HG02943 (cell line): ENCODE measurements around the gene DYNC1I1.

Experiments used
- ATAC-seq: cut with Tn5 transposase; IDR thresholded peaks from one replicate; pipeline ENCODE4 v1.9.1; 2021; ENCODE audit warnings: mild to moderate bottlenecking, low read depth, moderate library complexity; ENCODE audit not compliant: unreplicated experiment

DYNC1I1 gene

DNA sequence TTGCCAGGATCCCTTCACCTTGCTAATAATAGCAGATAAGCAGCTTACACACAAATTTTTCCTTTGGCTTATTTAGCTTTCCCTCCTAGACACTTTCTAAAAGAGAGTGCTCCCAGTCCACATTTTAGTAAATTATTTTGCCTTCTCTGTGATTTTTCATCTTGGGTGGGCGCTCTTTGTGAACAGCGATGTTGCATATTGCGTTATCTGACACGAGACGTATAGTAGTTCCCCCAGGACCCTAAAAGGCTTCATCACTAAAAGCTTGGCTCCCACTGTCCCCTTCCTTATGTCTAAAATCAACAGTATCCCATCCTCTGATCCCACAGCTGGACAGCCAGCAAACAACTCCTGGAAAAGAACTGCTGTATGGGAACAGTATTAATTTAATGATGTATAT, 232.9 kb downstream of the DYNC1I1 start:
- ATAC-seq, result no peak

DNA sequence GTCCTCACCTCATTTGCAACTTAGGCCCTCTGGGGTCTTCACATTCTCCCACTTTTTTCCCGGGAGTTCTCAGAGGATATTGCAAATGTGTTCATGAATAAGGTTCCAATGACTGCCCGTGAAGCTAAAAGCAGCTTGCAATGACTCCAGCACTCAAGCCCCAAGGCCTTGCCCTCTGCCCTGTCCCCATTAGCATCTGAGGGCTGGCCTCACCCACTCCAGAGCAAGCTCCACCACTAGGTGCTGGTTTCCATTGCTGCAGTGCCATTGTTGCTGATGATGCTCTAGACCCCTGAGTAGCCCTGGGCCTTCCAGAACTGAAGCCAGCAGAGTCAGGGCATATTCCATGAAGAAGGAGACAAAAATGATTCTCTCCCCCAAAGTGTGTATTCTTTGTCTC, 236.8 kb downstream of the DYNC1I1 start:
- ATAC-seq, result no peak

DNA sequence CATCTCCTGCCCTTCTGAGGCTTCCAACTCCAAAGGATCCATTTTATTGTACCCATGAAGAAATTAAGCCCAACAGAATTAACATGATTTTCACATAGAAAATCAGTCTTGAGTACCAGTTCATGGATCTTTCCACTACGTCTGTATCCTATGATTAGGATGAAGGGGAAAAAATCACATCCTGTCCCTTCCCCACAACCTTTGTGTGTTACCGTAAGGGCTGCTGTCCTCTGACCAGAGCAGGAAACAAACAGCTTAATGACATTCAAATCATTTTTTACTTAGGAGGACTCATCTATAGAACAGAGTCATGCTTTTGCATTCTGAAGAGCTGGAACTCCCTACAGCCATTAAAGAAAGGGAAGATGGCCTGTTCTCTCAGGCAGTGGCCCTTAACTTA, 241.5 kb downstream of the DYNC1I1 start:
- ATAC-seq, result no peak

DNA sequence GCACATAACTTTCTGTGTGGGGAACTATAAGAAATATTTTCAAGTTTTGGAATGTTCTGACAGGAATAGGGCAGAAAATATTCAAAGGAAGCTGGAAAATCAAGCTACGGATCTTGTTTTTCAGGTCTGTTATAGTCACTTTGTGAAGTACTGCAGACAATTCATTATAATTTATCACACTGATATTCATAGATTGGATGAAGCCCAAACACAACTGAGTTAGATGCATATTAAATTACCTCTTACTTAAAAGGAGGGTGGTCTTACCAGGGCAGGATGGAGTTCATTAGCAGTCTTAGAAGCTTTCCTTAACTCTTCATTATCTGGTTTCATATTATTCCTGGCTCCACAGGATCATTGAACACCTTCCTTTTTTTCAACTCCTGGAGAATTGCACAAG, 242.3 kb downstream of the DYNC1I1 start:
- ATAC-seq, result no peak

DNA sequence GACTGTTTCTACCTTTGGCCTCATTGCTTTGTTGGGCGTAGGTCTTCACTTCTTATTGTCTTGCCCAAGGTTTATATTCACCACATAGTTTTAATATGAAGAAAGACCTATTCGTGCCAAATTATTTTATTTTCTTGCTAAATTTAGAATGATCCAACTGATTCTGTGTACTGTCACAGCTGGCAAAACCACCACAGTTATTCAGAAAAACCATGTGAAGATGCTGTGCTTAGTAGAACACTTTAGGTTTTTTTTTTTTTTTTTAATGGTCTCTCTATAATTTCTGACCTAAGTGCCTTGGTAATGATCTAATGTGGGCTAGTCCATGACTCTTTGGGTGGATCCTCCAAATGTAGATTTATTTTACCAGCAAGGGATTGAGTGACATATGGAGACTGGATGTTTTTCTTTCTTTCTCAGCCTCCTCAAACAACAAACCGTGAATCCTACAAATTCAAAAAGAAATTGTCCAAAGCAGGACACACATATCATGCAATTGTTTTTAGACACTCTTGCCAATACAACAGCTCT, 243.8 kb downstream of the DYNC1I1 start:
- ATAC-seq, result no peak

DNA sequence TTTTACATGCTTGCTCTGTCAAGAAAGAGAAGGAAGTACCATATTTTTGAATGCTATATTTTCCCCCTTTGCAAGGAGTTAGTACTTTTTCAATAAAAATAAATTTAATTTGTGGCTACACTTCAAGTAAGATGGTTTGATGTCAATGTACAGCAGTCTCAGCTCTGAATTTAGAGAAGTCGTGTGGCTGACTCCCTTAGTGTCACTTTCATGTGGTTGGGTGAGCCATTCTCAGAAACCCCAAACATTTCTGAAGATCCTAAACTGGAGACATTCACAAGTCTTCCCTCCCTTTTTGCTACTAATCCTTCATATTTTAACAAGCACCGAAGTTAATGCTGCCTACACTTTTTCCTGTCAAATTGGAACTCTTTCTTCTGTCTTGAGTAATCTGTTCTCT, 244.4 kb downstream of the DYNC1I1 start:
- ATAC-seq, result no peak

DNA sequence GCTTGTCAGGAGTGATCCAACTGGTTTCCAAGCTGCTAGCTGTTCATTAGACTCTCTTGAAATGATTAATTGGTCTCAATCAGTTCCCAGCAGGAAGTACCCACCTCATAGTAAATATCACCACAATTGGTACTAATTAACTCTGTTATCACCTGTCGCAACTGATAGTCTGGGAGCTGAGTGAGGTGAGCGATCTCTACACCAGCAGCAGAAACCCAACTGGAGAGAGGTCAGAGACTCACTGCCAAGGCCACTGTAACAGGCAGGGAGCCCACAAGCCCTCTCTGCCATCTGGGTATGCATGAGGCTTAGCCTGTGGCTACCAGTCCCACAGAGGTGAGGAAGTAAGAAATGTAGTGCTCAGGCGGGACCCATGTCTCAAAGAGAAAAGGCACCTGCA, 245.5 kb downstream of the DYNC1I1 start:
- ATAC-seq, result no peak

DNA sequence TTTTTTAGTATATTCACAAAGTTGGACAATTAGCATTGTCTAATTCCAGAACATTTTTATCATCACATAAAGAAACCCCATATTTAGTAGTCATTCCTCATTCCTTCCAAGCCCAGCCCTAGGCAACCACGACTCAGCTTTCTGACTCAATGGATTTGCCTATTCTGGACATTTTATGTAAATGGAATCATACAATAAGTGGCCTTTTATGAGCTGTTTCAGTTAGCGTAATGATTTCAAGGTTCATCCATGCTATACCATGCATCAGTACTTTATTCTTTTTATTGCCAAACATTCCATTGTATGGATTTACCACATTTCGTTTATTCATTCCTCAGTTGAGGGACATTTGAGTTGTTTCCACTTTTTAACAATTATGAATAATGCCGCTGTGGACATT, 249.2 kb downstream of the DYNC1I1 start:
- no peak for ATAC-seq

DNA sequence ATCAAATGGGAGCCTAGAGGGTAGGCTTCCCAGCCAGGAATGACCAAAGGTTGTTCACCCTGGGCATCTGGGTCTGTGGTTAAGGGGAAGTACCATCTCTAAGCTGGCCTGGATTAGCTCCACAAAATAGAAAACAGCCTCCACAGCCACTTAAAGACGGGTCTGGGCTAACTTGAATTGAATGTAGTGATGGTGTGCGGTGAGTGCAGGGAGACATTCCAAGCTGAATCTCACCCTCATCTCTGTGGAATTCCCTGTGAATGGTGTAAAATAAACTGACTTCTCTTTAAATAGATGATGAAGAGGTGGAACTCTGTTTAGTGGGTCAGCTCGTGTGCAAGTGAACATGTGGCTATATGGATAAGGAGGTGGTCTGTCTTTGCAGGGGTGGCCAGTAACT, 251.0 kb downstream of the DYNC1I1 start:
- ATAC-seq, result no peak

DNA sequence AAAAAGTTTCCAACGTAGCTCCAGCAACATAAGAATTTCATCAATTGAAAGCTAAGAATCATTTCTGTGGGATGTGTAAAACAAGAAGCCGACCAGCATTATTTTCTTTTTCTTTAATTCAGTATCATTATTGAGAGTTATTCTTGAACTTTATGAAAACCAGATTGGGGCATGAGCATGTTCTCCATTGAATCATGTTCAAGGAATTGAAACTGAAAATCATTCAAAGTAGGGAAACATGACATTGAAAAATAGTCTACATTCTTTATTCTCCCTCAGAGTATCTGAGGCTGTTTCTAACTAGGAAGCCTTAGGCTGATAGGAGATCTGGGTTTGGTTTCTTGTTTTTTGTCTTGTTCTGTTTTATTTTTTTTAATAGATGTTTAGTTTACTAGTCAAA, 253.7 kb downstream of the DYNC1I1 start:
- ATAC-seq, result no peak

DNA sequence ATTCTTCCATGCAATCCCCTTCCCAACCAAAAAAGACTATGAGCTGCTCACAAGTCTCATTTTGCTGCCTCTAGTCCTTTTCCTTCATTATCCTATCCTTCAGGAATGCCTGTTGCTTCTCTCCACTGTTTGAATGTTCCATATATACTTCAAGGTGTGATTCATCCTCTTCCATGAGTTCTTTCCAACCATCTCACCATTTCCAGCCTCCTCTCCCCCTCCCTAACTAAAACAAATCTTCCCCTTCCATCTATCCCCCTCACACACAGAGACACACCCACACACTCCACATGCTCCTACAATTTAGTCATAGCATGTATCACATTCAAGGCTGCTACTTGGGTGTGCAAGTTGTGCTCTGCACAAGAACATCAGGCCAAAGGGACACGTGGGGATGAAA, 254.3 kb downstream of the DYNC1I1 start:
- no peak for ATAC-seq

DNA sequence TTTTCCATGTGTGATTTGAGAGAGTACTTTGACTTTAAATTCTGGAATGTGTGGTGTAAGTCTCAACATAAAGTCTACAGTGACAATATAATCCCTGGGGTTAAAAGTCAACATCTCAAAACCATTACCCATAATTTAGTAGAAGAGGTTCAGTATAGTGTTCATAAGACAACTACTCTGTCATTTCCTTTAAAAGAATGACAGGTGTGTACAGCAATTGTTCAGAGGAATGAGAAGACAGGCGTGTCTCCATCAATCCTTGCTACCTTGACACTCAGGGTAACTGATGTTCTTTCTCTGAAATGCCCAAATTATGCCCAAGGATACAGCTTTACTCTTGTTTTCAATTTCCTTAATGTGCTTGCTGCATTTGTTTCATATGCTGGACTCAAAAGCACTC, 256.4 kb downstream of the DYNC1I1 start:
- no peak for ATAC-seq

DNA sequence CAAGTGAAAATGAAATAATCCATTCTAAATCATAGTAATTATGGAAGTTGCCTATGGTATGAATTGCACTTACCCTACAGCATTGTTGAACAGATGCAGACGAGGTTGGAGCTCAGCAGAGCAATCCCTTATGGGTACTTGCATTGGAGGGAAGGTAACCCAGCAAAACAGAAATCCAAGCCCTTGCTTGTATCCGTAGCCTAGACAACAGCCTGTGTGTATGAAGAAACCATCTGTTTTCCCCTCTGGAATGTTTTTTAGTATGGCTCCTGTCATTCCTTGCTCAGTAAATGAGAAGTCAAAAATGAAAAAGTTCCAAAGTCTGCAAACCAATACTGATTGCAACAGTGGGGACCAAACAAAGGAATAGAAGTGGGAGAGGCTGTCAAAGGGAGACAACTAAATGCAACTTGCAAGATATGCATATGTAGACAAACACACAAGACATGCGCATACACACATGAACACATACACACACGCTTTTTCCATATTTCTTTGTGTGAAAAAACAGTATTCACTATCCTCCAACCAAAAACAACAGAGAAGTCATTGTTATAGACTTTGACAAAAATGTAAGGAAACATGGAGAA, 260.8 kb downstream of the DYNC1I1 start:
- ATAC-seq, result no peak

DNA sequence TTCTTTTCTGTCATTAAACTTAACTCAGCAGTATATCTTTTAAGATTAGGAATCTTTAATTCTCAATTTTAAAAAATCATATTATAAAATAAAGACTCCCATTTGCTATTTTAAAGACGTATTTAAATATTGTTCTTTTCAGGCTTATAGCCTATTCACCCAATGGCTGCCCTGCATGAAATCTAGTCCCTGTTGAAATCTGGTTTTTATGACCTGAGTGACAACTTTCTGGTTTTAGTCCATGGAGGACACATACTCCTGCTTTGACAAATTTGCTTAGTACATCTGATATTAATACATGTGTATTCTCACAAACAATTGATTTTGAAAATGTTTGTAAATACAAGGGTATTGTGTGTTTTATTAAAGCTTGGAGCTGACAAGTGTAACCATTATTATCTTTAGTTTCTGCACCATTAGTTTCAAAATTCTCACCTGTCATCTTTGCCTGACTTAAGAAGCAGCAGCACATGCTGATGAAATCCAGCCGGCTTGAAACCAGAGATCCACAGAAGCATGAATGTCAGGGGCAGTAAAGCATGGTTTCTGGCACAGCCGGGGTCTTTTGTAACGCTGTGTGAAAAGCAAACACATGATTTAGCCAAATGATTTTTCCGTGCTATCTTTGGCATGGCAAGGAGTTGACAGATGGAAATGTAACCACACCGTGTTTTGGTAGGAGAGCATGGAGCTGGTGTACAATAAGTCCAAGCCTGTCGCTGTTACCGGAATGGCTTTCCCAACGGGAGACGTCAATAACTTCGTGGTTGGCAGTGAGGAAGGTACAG, 262.8 kb downstream of the DYNC1I1 start:
- no peak for ATAC-seq

DNA sequence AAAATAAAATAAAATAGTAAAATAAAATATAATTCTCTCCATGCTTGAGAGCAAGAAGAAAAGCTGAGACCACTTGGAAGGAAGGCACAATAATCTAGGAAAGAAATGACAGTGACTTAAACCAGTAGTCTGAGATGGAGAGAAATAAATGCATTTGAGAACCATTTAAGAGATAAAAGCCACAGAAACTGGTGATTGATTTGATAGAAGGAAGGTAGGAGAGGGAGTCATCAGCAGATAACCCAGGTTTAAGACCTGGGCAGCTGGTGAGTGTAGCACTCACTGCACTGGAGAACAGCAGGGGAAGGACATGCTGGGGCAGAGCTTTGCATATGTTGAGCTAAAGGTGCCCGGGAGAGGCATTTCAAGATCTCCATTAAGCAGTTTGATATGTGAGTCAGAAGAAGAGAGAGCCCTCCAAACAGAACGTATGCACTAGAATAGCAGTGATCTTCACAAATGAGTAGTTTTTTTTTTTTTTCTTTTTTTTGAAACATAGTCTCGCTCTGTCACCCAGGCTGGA, 268.0 kb downstream of the DYNC1I1 start:
- no peak for ATAC-seq

DNA sequence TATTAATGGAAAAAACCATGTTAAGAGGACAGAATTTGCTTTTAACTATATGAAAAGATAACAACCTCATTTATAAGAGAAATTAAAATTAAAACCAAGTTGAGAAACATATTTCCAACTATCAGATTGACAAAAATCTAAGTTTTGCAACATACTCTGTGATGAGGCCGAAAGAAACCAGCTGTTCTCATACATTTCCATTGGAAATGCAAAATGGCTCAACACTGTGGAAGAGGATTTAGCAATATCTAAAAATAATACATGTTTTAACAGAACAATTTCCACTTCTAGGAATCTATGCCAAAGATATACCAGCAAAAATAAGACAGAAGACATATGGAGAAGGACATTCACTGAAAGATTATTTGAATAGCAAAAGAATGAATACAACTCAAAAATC, 268.8 kb downstream of the DYNC1I1 start:
- ATAC-seq, result no peak

DNA sequence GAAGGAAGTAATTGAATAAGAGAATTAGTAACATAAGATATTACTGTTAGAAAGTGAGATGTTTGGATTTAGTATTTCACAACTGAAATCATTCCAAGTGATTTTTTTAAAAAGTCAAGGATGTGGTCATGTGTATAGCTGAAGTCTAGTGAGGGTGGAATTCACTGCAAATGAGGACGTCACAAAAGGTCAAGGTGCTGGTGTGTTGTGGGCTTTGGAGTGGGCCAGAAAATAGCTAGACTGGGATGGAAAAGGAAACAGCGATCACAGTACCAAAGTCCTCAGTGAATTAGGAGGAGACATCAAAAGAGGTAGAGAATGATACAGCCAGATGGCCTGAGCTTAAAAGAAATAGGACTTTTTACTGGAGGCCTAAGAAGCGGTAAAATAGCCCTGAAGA, 272.8 kb downstream of the DYNC1I1 start:
- ATAC-seq, result no peak

DNA sequence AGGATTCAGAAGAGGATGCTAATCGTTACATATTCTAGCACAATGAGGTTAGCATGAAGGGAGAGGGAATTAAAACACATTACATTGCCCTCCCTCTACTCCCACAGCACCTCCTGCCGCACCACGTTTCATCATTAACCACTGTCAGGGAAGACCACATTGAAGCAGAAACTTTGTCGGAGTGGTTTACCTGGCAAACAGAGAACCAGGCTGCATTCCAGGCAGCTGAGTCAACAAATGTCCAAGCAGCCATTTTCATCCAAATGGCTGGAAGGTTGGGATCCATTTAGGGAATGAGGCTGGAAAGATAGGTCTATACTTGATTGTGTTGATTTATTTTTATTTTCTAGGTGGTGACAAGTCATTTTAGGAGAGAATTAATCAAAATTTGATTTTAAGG, 273.6 kb downstream of the DYNC1I1 start:
- ATAC-seq, result no peak

DNA sequence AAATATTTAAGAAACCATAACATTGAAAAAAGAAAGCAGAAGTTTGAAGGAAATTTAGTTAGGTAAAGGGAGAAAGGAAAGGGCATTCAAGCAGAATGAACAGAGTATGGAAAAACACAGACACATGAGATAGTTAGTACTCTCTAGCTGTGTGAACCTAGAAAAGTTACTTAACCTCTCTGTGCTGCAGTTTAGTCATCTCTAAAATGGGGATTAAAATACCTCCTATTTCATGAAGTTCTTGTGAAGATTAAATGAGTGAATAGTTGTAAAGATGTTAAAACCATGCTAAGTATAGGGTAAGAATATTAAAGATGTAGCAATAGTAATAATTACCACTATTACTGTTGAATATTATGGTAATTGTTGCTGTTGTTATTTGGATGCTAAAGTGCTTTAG, 279.9 kb downstream of the DYNC1I1 start:
- no peak for ATAC-seq

DNA sequence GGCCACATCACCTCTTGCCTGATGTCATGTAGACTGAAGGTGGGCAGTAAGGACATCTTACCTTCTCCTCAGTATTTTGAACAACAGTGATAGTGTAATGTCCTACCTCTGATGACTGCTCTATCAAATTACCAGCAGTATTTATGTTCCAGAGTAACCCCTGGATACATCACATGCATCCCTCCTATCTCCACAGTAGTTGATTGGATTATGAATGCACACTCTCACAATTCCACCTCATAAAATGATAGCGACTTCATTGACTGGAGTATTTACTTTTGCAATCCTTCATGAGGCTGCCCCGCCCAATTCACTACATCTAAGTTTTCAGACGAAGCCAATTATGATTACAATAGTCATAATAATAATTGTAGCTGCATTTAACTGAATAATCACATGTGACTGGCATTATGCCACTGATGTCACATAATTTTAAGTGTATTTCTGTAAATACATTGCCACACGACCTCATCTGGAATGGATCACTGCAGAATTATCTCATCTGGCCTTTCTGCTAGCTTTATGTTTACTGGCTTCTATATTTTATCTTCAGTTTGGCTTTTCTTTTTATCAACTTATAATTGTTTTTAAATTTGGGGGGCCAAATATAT, 280.6 kb downstream of the DYNC1I1 start:
- ATAC-seq, result no peak

DNA sequence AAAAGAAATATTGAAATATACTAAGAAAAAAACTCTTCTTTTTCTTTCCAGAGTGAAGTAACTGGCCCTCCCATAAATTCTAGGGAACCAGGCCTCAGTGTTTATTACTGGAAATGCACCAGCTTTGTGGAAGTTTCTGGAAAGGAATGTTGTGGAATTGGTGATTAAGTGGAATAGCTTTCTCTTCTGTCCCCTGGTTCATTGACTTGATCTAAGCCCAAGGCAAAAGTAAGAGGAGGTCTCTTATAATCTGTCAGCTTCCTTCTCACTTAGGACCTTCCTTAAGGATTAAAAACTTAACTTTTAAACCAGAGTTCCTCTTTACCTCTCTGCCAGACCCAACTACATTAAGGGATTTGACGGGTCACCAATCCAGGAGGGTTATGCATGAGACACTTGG, 283.4 kb downstream of the DYNC1I1 start:
- ATAC-seq, result no peak

DNA sequence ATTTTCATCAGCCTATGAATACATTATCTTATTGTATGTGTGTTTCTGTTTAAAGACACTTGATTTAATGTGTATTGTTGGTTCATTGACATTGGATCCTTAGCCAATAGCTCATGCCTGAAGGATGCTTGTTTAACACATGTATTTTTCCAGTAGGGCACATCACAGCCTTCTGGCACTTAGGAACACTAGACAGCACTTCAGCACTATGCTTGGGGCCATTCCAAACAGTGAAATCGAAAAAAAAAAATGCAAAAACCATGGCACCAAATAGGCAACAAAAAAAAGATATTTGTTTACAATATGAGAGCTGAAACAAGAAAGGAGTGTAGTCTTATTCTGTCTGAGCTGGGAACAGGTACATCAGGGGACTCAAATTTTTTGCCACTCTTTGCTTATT, 286.7 kb downstream of the DYNC1I1 start:
- ATAC-seq, result no peak
